ENCODE data around the gene NUFIP1.

Gene NUFIP1

DNA sequence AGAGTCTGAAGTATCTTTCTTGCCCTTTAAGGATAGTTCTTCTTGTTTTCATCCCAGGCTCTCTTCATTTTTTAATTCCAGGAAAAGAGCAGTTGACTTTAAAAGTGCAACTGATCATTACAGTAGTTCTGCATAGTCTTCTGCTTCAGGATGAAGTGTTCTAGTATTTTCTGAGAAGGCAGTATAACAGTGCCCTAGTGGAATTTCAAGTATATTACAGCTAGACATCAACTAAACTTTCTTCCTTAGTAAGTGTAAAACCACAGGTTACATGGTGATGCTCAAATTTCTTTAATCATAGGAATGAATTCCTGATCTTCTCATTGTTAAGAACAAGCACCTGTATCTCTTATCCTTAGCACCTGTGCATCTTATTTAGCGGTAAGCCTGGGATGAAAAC, 10.9 kb downstream of the NUFIP1 start:
- no peak overlapping the region for H3K4me3 ChIP-seq (ENCODE audit: control insufficient read depth, low read depth, low read length)
- DNase-seq (ENCODE audit: low read depth), result no peak
- TF ChIP-seq, protein P1, sequence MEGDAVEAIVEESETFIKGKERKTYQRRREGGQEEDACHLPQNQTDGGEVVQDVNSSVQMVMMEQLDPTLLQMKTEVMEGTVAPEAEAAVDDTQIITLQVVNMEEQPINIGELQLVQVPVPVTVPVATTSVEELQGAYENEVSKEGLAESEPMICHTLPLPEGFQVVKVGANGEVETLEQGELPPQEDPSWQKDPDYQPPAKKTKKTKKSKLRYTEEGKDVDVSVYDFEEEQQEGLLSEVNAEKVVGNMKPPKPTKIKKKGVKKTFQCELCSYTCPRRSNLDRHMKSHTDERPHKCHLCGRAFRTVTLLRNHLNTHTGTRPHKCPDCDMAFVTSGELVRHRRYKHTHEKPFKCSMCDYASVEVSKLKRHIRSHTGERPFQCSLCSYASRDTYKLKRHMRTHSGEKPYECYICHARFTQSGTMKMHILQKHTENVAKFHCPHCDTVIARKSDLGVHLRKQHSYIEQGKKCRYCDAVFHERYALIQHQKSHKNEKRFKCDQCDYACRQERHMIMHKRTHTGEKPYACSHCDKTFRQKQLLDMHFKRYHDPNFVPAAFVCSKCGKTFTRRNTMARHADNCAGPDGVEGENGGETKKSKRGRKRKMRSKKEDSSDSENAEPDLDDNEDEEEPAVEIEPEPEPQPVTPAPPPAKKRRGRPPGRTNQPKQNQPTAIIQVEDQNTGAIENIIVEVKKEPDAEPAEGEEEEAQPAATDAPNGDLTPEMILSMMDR (conservative IDR thresholded peaks at IDR 0.05; ENCODE audit: control insufficient read depth, insufficient read depth, low read depth, low read length), result peak; percentile 12

DNA sequence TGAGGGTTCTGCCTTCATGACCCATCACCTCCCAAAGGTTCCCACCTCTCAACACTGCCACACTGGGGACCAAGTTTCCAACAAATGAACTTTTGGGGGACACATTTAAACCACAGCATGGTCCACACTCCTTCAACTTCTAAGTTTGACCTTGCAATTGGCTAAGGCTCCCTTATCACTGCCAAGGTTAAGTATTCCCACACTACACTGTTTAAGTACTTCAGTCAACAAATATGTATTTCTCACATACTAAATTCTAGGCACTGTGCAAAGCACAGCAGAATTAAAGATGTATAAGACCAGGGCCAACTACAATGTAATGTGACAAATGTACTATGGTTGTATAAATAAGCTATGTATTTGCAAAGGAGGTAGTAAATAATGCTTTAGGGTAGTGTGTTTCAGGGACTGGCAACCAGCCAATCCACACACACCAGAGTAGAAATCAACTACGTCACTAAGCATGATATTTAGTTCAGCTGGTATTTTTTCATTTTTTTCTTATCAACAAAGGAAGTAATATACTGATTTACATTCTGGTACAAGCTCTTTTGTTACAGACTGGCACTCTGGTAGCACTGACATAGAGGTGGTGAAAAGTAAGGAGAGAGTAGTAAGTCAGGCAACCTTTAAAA, 12.2 kb downstream of the NUFIP1 start:
- DNase-seq (ENCODE audit: low read depth), result no peak
- TF ChIP-seq, protein P1 (conservative IDR thresholded peaks at IDR 0.05; ENCODE audit: control insufficient read depth, insufficient read depth, low read depth, low read length), result no peak
- H3K4me3 ChIP-seq (ENCODE audit: control insufficient read depth, low read depth, low read length), result no peak overlapping the region

DNA sequence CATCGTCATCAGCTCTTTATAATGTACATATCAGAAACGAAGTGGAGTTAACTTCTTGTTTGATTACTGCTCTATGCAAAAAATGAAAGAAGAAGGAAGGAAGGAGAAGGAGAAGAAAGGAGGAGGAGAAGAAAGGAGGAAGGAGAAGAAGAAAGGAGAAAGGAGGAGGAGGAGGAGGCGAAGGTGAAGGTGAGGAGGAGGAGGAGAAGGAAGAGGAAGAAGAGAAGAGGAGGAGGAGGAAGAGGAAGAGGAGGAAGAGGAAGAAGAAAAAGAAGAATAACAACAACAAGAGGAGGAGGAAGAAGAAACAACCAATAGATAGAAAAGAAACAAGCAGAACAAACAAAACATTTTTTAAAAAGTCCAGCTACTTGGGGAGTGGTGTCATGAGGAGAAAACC, 13.1 kb downstream of the NUFIP1 start:
- TF ChIP-seq, protein P1 (conservative IDR thresholded peaks at IDR 0.05; ENCODE audit: control insufficient read depth, insufficient read depth, low read depth, low read length), result no peak
- no peak for DNase-seq (ENCODE audit: low read depth)
- no peak overlapping the region for H3K4me3 ChIP-seq (ENCODE audit: control insufficient read depth, low read depth, low read length)

DNA sequence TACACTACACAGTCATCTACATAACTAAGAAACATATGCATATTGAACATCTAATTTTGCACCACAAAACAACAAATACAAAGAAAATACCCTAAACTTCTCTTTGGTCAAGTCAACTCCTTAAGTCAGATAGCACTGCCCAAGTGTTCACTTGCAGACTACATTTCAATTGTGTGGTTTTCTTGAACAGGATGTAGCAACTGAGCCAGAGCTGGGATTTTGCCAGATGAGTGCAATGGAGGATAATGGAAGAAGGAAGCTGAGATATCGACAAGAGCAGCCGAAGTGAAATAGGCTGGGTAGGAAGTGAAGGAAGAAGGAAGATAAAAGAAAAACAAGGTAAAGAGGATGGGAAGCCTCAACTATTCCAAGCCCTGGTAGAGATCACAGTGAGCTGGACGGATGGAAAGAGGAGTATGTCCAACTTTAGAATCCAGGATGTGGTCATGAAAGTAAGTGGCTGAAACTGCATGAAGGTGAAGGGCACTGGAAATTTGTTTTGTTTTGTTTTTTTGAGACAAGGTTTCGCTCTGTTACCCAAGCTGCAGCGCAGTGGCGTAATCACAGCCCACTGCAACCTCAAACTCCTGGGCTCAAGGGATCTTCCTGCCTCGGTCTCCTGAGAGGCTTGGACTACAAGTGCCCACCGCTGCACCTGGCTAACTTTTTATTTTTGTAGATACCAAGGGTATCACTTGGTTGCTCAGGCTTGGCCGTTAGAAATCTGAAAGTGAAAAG, 15.0 kb downstream of the NUFIP1 start:
- no peak overlapping the region for H3K4me3 ChIP-seq (ENCODE audit: control insufficient read depth, low read depth, low read length)
- peak; percentile 68 for DNase-seq (ENCODE audit: low read depth)
- TF ChIP-seq, protein P1 (conservative IDR thresholded peaks at IDR 0.05; ENCODE audit: control insufficient read depth, insufficient read depth, low read depth, low read length), result no peak

DNA sequence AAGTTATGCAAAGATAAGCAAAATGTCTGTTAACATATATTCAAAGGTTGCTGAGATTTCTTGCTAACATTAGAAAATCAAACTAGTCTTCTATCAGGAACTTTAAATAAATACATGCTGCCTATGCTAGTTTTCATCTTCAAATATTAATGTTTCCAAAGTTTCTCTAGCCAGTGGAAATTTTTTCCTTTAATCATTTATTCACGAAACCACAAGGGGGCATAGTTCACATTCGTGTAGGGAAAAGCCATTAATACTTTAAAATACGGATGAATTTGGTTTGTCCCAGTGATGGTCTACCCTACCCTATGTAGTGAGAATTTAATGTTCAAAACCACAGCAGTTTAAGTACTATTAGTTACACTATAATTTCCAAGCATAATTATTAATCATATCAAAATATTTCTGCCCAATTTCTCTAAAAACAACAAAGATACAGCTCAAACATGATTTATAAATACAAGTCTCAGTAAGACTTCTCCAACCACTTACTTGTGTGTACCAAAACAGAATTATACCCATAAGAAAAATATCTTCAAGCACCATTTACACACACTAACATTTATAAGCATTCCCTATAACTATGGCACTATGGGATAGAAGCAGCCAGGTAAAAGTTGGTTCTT, 16.2 kb downstream of the NUFIP1 start:
- H3K4me3 ChIP-seq (ENCODE audit: control insufficient read depth, low read depth, low read length), result no peak overlapping the region
- peak; percentile 50 for DNase-seq (ENCODE audit: low read depth)
- TF ChIP-seq, protein P1 (conservative IDR thresholded peaks at IDR 0.05; ENCODE audit: control insufficient read depth, insufficient read depth, low read depth, low read length), result peak; percentile 49

DNA sequence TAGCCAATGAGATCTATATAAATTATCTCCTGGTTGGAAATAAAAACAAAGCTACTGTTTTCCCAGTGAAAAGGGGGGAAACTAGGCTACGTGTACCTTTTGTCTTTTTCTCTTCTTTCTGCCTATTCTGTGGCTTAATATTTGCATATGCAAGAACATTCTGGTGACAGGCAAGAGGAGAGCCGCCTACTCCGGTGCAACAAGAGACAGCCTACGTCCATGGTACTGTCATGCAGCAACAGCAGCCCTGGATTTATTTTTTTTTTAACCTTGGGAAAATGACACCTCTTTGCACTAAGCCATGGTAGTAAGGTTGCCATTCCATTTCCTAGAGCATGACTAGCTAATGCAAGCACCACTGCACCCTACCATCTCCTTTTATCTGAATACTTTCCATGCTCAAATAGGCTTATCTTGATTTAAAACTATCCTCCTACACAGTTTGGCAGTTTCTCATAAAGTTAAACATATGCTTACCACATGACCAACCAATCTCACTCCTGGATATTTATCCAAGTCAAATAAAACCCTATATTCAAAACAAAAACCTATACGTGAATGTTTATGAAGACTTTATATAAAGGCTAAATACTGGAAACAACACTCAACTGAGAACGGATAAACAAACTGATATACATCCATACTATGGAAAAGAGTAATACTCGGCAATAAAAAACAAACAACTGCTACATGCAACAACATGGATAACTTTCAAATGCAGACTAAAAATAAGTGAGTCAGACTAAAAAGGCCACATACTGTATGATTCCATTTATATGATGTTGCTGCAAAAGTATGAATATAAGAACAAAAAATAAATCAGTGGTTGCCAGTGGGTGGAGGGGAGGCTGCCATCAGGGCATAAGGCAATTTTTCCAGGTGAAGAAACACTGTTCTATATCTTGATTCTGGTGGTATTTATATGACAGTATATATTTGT, 17.3 kb downstream of the NUFIP1 start:
- no peak overlapping the region for H3K4me3 ChIP-seq (ENCODE audit: control insufficient read depth, low read depth, low read length)
- TF ChIP-seq, protein P1 (conservative IDR thresholded peaks at IDR 0.05; ENCODE audit: control insufficient read depth, insufficient read depth, low read depth, low read length), result no peak
- no peak for DNase-seq (ENCODE audit: low read depth)
